ENCODE measurements around the gene GPR3. TPM values are rescaled to one million over a fixed set of nuclear protein-coding genes. Genes with fewer than 3 reads are reported as not detected.

The GPR3 gene, protein sequence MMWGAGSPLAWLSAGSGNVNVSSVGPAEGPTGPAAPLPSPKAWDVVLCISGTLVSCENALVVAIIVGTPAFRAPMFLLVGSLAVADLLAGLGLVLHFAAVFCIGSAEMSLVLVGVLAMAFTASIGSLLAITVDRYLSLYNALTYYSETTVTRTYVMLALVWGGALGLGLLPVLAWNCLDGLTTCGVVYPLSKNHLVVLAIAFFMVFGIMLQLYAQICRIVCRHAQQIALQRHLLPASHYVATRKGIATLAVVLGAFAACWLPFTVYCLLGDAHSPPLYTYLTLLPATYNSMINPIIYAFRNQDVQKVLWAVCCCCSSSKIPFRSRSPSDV
- total RNA-seq (1 to 10 TPM in 1 of 4 donors, under 1 TPM in 1, not detected in 2; 0.42 to 1.3 TPM), polyA plus RNA-seq (under 1 TPM; 0.12 to 0.98 (median 0.31) TPM)
- long read RNA-seq, donor 1, result 0 reads
- long read RNA-seq, donor 2, result 0 reads

DNA sequence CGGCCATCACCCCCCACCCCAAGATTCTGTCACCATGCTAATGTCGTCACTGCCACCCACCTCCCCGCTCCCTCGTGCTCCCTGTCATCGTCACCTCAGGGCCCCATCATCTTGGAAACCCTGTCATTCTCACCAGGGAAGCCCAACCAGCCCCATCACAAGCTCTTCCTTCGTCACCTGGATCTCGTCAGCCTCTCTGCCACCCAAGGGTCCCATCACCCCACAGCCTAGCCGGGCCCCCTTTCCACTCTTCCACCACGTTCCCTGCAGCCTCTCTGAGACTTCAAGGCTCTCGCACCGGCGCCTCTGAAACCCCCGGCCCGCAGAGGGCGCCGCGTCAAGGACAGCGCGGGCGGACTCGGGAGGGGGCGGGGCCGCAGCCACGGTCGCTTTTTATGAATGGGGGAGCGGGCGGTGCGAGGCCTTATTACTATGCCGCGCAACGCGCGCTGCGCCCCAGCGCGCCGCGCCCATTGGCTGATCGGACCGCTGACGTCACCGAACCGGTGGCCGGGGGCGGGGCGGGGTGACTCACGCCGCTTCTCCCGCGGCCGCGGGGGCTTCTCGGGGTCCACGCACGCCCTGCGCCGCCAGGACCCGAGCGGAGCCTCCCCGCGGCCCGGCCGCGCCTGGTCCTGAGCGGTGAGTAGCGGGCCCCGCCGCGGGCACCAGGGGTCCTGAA lies at the start of gene GPR3:
Gene GPR3, plus strand, starts transcription at position 527 of the 682 bp plus-strand sequence. CDS start 1,177 bp downstream, outside the sequence.
- Histone ChIP-seq H3K4me3 (peak within 1 kb of the TSS; percentile 67), H3K36me3 (ENCODE audit: insufficient read depth in 1 of 2, low read depth in 1 of 2) (no peaks in the 10 kb centered on the region), H3K27me3 (ENCODE audit: insufficient read depth in 3 of 3, low read length in 2 of 3) (no peaks in the 10 kb centered on the region), H3K27ac (no peak within 1 kb of the TSS), H3K9me3 (no peaks in the 10 kb centered on the region), H3K4me1 (peaks cover 8% of the 10 kb centered on the region)
- TF ChIP-seq, protein P1, sequence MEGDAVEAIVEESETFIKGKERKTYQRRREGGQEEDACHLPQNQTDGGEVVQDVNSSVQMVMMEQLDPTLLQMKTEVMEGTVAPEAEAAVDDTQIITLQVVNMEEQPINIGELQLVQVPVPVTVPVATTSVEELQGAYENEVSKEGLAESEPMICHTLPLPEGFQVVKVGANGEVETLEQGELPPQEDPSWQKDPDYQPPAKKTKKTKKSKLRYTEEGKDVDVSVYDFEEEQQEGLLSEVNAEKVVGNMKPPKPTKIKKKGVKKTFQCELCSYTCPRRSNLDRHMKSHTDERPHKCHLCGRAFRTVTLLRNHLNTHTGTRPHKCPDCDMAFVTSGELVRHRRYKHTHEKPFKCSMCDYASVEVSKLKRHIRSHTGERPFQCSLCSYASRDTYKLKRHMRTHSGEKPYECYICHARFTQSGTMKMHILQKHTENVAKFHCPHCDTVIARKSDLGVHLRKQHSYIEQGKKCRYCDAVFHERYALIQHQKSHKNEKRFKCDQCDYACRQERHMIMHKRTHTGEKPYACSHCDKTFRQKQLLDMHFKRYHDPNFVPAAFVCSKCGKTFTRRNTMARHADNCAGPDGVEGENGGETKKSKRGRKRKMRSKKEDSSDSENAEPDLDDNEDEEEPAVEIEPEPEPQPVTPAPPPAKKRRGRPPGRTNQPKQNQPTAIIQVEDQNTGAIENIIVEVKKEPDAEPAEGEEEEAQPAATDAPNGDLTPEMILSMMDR (IDR thresholded peaks at IDR 0.05), result peak; percentile 38
- intact Hi-C loops (cut with DNase I), result loop anchor here (2.0 to 5.0 kb wide), 3 partner anchors 91 to 275 kb away; no protein-coding TSS in a partner anchor
- 2% methylated on average over 53 to 69 of the region's 69 CpGs for WGBS, 3 donors
- peak; percentile 93 to 95 for DNase-seq
- peak; percentile 87 to 93 (median 91) for ATAC-seq

DNA sequence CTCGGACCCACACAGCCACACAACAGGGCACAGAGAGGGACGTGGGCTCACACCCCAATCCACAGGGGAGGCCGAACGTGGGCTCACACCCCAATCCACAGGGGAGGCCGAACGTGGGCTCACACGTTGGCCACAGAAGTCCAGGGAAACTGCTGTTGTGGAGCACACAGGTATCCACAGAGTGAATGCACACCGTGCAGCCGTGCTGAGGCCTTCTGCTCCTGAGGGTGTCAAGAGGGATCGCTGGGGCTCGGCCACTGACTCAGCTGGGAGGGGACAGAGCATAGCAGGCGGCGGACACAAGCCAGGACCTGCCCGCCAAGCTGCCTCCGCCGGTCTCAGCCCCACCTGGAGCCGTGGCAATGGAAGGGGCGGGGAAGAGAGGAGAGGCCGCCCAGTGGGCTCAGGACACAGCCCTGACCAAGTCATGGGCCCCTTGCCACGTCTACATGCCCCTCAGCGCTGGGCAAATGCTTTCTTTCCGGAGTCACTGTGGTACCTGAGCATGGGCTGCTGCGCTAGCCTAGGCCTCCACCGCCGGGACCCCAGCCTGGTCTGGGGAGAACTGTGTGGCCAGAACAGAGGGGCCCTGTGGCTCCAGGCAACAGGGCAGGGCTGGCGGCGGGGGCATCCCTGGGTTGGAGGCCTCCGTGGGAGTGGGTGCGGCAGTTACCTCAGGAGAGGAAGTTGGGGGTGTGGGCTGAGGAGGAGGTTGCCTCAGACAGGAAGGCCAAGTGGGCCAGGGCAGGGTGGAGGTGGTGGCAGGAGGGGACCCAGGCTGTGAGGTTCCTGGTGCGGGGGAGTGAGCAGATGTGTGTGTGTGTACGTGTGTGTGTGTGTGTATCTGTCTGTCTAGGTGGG lies 49.4 kb upstream of the GPR3 start:
- no peaks in the 10 kb centered on the region for H3K36me3 ChIP-seq (ENCODE audit: insufficient read depth in 1 of 2, low read depth in 1 of 2)
- no peak overlapping the region for H3K27ac ChIP-seq
- no peak overlapping the region for H3K4me3 ChIP-seq
- ATAC-seq (peak in 2 of 4 donors; percentile 13 to 19), DNase-seq (no peak)
- peaks cover 0 to 8% (median 0%) of the 10 kb centered on the region in 3 donors for H3K27me3 ChIP-seq (ENCODE audit: insufficient read depth in 3 of 3, low read length in 2 of 3)
- intact Hi-C loops (cut with DNase I), result loop anchor here in 1 of 2 donors (10.0 kb wide), 1 partner anchor 1668 kb away; no protein-coding TSS in a partner anchor
- H3K9me3 ChIP-seq, result no peaks in the 10 kb centered on the region
- TF ChIP-seq, protein P1 (IDR thresholded peaks at IDR 0.05), result no peak
- 64 to 72% (median 66%) methylated on average over 31 of the region's 31 CpGs for WGBS, 3 donors
- no peaks in the 10 kb centered on the region for H3K4me1 ChIP-seq

GRCh38 chr1:27343639-27344025 lies 48.8 kb upstream of the GPR3 start:
- Histone ChIP-seq H3K27me3 (ENCODE audit: insufficient read depth in 3 of 3, low read length in 2 of 3) (peaks cover 0 to 10% (median under 1%) of the 10 kb centered on the region in 3 donors), H3K36me3 (ENCODE audit: insufficient read depth in 1 of 2, low read depth in 1 of 2) (no peaks in the 10 kb centered on the region), H3K4me1 (no peaks in the 10 kb centered on the region), H3K27ac (no peak overlapping the region), H3K4me3 (no peak overlapping the region), H3K9me3 (no peaks in the 10 kb centered on the region)
- TF ChIP-seq, protein P1 (IDR thresholded peaks at IDR 0.05), result no peak
- ATAC-seq, result no peak
- intact Hi-C loops (cut with DNase I), result loop anchor here in 1 of 2 donors (10.0 kb wide), 1 partner anchor 1669 kb away; no protein-coding TSS in a partner anchor
- no peak for DNase-seq
- 75 to 88% (median 80%) methylated on average over 5 of the region's 5 CpGs for WGBS, 3 donors

DNA sequence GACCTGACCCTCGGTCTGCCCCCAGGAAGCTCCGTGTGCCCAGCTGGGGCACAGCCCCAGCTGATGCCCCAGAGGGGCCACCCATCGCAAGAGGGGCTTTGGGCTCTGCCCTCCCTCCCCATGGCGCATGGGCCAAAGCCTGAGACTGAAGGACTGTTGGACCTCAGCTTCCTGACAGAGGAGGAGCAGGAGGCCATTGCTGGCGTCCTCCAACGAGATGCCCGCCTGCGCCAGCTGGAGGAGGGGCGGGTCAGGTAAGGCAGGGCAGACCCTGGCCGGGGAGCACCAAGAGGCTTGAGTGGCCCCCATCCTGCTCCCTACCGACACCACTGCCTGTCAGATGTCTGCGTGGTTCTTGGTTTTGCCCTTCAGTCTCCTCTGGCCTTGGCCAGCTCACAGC lies 47.1 kb upstream of the GPR3 start:
- DNase-seq (no peak), ATAC-seq (no peak)
- no peaks in the 10 kb centered on the region for H3K9me3 ChIP-seq
- no peak overlapping the region for H3K4me3 ChIP-seq
- H3K36me3 ChIP-seq (ENCODE audit: insufficient read depth in 1 of 2, low read depth in 1 of 2), result no peaks in the 10 kb centered on the region
- H3K27ac ChIP-seq, result no peak overlapping the region
- H3K27me3 ChIP-seq (ENCODE audit: insufficient read depth in 3 of 3, low read length in 2 of 3), result peaks cover 0 to 20% (median 17%) of the 10 kb centered on the region in 3 donors
- intact Hi-C loops (cut with DNase I), result loop anchor here in 1 of 2 donors (10.0 kb wide), 1 partner anchor 1670 kb away; no protein-coding TSS in a partner anchor
- WGBS, 3 donors, result 79 to 87% (median 81%) methylated on average over 12 of the region's 12 CpGs
- H3K4me1 ChIP-seq, result peaks cover 4% of the 10 kb centered on the region
- TF ChIP-seq, protein P1 (IDR thresholded peaks at IDR 0.05), result no peak

Measured in psoas muscle (tissue), 8 donors.